CD14-positive monocyte (primary cell): ENCODE measurements around the gene KRT13. TPM values are rescaled to one million over a fixed set of nuclear protein-coding genes. Genes with fewer than 3 reads are reported as not detected.
A peak's percentile ranks its signal among the peaks of the same experiment; 100 is the strongest.

Experiments
- DNase-seq, 3 donors: peaks; one replicate each; pipeline ENCODE4 v3.0.0-alpha.2; 2011 to 2022
- H2AFZ ChIP-seq: 2 replicates; pipeline ENCODE4 v1.6.0; 2012; ENCODE audit warnings: mild to moderate bottlenecking, low read depth, low read length, inconsistent platforms; ENCODE audit not compliant: insufficient read depth, poor library complexity, severe bottlenecking
- H3K27ac ChIP-seq, 2 donors: 1 replicate in 1 of 2; 2 replicates in 1 of 2; pipeline ENCODE4 v1.5.1; 2012 to 2013; ENCODE audit warnings: low read length in 2 of 2, control low read depth in 1 of 2, inconsistent platforms in 1 of 2, low read depth in 1 of 2, mild to moderate bottlenecking in 1 of 2
- H3K27me3 ChIP-seq, 2 donors: one replicate each; pipeline versions ENCODE4 v1.6.0 to v1.6.1; 2011 to 2013; ENCODE audit warnings: low read length in 2 of 2; ENCODE audit not compliant: control insufficient read depth in 2 of 2, insufficient read depth in 2 of 2
- H3K36me3 ChIP-seq, 2 donors: replicated peaks in 1 of 2; 1 replicate in 1 of 2; 2 replicates in 1 of 2; pipeline versions ENCODE4 v1.5.1 to v1.6.1; 2012 to 2013; ENCODE audit warnings: low read length in 2 of 2, control low read depth in 1 of 2, inconsistent platforms in 1 of 2, mild to moderate bottlenecking in 1 of 2; ENCODE audit not compliant: insufficient read depth in 2 of 2, control insufficient read depth in 1 of 2
- H3K4me1 ChIP-seq, 2 donors: 1 replicate in 1 of 2; 2 replicates in 1 of 2; pipeline versions ENCODE4 v1.5.1 to v1.6.1; 2012 to 2013; ENCODE audit warnings: low read length in 2 of 2, control low read depth in 1 of 2, inconsistent platforms in 1 of 2, mild to moderate bottlenecking in 1 of 2, moderate library complexity in 1 of 2; ENCODE audit not compliant: insufficient read depth in 2 of 2, control insufficient read depth in 1 of 2
- H3K4me2 ChIP-seq: replicated peaks from 2 replicates; pipeline ENCODE3; 2012; ENCODE audit warnings: low read length, moderate library complexity, mild to moderate bottlenecking; ENCODE audit not compliant: poor library complexity, severe bottlenecking; ENCODE audit errors: extremely low read depth
- H3K4me3 ChIP-seq, 3 experiments: fragments of 200-600 bp in 1 of 3; sonication (generic) in 1 of 3; replicated peaks in 1 of 3; 1 replicate in 2 of 3; 2 replicates in 1 of 3; pipeline ENCODE4 v1.5.1; 2011 to 2013; ENCODE audit warnings: low read length in 3 of 3, mild to moderate bottlenecking in 3 of 3, control low read depth in 2 of 3, low read depth in 2 of 3, inconsistent platforms in 1 of 3, moderate library complexity in 1 of 3
- H3K79me2 ChIP-seq: 2 replicates; pipeline ENCODE4 v1.6.0; 2012; ENCODE audit warnings: mild to moderate bottlenecking, control low read depth, inconsistent platforms, low read length, moderate library complexity; ENCODE audit not compliant: insufficient read depth
- H3K9ac ChIP-seq: 2 replicates; pipeline ENCODE4 v1.6.0; 2017; ENCODE audit warnings: low read length, mild to moderate bottlenecking; ENCODE audit not compliant: insufficient read depth, poor library complexity, severe bottlenecking
- H3K9me3 ChIP-seq, 2 donors: replicated peaks in 1 of 2; 1 replicate in 1 of 2; 2 replicates in 1 of 2; pipeline versions ENCODE4 v1.5.1 to v1.6.1; 2012 to 2013; ENCODE audit warnings: low read length in 2 of 2, control low read depth in 1 of 2; ENCODE audit not compliant: control insufficient read depth in 1 of 2, insufficient read depth in 1 of 2
- H4K20me1 ChIP-seq: 2 replicates; pipeline ENCODE4 v1.6.0; 2012; ENCODE audit warnings: mild to moderate bottlenecking, low read length, control low read depth, moderate library complexity; ENCODE audit not compliant: insufficient read depth
- H3K27ac Mint-ChIP-seq, 7 donors: one replicate each; pipeline ENCODE4 v1.8.0; 2020; ENCODE audit warnings: mild to moderate bottlenecking in 7 of 7, mixed read lengths in 7 of 7, moderate library complexity in 6 of 7, inconsistent platforms in 2 of 7
- H3K27me3 Mint-ChIP-seq, 3 donors: one replicate each; pipeline ENCODE4 v1.8.0; 2021 to 2022; ENCODE audit warnings: low read depth in 3 of 3, mild to moderate bottlenecking in 3 of 3, mixed read lengths in 3 of 3, moderate library complexity in 3 of 3, inconsistent platforms in 1 of 3
- H3K36me3 Mint-ChIP-seq, 2 donors: one replicate each; pipeline ENCODE4 v1.8.0; 2020; ENCODE audit warnings: mixed read lengths in 2 of 2, inconsistent platforms in 1 of 2, mild to moderate bottlenecking in 1 of 2
- H3K4me1 Mint-ChIP-seq: one replicate; pipeline ENCODE4 v1.8.0; 2020; ENCODE audit warnings: mild to moderate bottlenecking, mixed read lengths
- H3K4me3 Mint-ChIP-seq, 2 donors: one replicate each; pipeline ENCODE4 v1.8.0; 2020; ENCODE audit warnings: mild to moderate bottlenecking in 2 of 2, mixed read lengths in 2 of 2, moderate library complexity in 1 of 2
- H3K9me3 Mint-ChIP-seq, 7 donors: one replicate each; pipeline ENCODE4 v1.8.0; 2020 to 2022; ENCODE audit warnings: mixed read lengths in 7 of 7, mild to moderate bottlenecking in 6 of 7, moderate library complexity in 6 of 7, inconsistent platforms in 2 of 7
- CTCF ChIP-seq: fragments of 200-600 bp; IDR thresholded peaks from one replicate; pipeline ENCODE4 v1.8.0; 2022; ENCODE audit warnings: antibody characterized with exemption, mild to moderate bottlenecking
- WGBS: methylation state at CpG from one replicate; pipeline ENCODE4 v1.1.5; 2013; ENCODE audit warnings: missing lambda C conversion rate; ENCODE audit not compliant: insufficient coverage; 5-methylcytosine and 5-hydroxymethylcytosine counted together
- intact Hi-C, 2 donors: fragments of 100-400 bp; cut with micrococcal nuclease; formaldehyde crosslinking; loops; one replicate each; pipeline versions ENCODE4 v1.15.0 to v1.15.1; 2023
- polyA plus RNA-seq, 3 donors: library from polyadenylated mRNA; depleted of rRNA in 1 of 3; unstranded in 2 of 3; stranded (reverse) in 1 of 3; fragments of 300-500 nt in 2 of 3; fragments of >200 nt in 1 of 3; fragmentation: Illumina TruSeq in 2 of 3; gene quantifications; 1 replicate in 2 of 3; 2 replicates in 1 of 3; pipeline ENCODE4 v1.2.3, GENCODE V29; 2012 to 2021

Gene KRT13
- polyA plus RNA-seq, 3 donors = not detected

GRCh38 chr17:41522301-41523224, 17.2 kb upstream of the KRT13 start:
- TF ChIP-seq CTCF = no peak
- Mint-ChIP-seq H3K27me3 (peaks cover 29 to 40% (median 31%) of the 10 kb centered on the region in 3 donors), H3K27ac (no peak overlapping the region), H3K4me1 (peaks cover 10% of the 10 kb centered on the region), H3K36me3 (no peaks in the 10 kb centered on the region), H3K4me3 (no peak overlapping the region), H3K9me3 (peaks cover 0 to 11% (median 2%) of the 10 kb centered on the region in 7 donors)
- intact Hi-C loops = no loop called here
- Histone ChIP-seq H3K9me3 (peaks cover 0 to 11% of the 10 kb centered on the region in 2 donors), H3K4me2 (no peak overlapping the region), H4K20me1 (no peaks in the 10 kb centered on the region), H2AFZ (no peak overlapping the region), H3K4me1 (peaks cover 9 to 15% of the 10 kb centered on the region in 2 donors), H3K27me3 (peaks cover 8 to 28% of the 10 kb centered on the region in 2 donors), H3K4me3 (no peak overlapping the region), H3K27ac (no peak overlapping the region), H3K9ac (no peak overlapping the region), H3K36me3 (no peaks in the 10 kb centered on the region), H3K79me2 (no peaks in the 10 kb centered on the region)
- 98% methylated on average over 9 of the region's 12 CpGs for WGBS
- no peak for DNase-seq

- H3K27ac Mint-ChIP-seq = peak overlapping the region in 2 of 7 donors; percentile 20 to 35
- no peaks in the 10 kb centered on the region for H3K36me3 Mint-ChIP-seq
- no peak overlapping the region for H2AFZ ChIP-seq
- H3K27ac ChIP-seq = no peak overlapping the region
- no peaks in the 10 kb centered on the region for H3K79me2 ChIP-seq
- no peaks in the 10 kb centered on the region for H3K36me3 ChIP-seq
- DNase-seq = peak; percentile 45 to 74 (median 55)
- peaks cover 2 to 20% of the 10 kb centered on the region in 2 donors for H3K27me3 ChIP-seq
- intact Hi-C loops = no loop called here
- peaks cover 0 to 4% (median 0%) of the 10 kb centered on the region in 7 donors for H3K9me3 Mint-ChIP-seq
- H3K4me3 Mint-ChIP-seq = no peak overlapping the region
- no peak for TF ChIP-seq CTCF
- H3K4me1 ChIP-seq = peaks cover 9 to 11% of the 10 kb centered on the region in 2 donors
- peak overlapping the region; percentile 21 for H3K9ac ChIP-seq
- H3K4me2 ChIP-seq = no peak overlapping the region
- H3K4me3 ChIP-seq = no peak overlapping the region
- H3K9me3 ChIP-seq = peaks cover 0 to 3% of the 10 kb centered on the region in 2 donors
- no peaks in the 10 kb centered on the region for H4K20me1 ChIP-seq
- peaks cover 6% of the 10 kb centered on the region for H3K4me1 Mint-ChIP-seq
- H3K27me3 Mint-ChIP-seq = peaks cover 20 to 32% (median 23%) of the 10 kb centered on the region in 3 donors
- WGBS = 70% methylated on average over 5 of the region's 6 CpGs
Observed at GRCh38 chr17:41521574-41522261, 16.3 kb upstream of the KRT13 start.
